Hypothalamus (tissue), 51 donors: Measurements from ENCODE around the gene KLHL30.
"Not testable (repeated sequence)": the region's sequence is repeated elsewhere in the genome, so short reads cannot be mapped to it uniquely, and the experiment has no call there.

Source experiments
- DNase-seq, 51 donors: peaks; one replicate each; lab custom pipeline; 2025; lab: John Stamatoyannopoulos, UW

KLHL30 gene

DNA sequence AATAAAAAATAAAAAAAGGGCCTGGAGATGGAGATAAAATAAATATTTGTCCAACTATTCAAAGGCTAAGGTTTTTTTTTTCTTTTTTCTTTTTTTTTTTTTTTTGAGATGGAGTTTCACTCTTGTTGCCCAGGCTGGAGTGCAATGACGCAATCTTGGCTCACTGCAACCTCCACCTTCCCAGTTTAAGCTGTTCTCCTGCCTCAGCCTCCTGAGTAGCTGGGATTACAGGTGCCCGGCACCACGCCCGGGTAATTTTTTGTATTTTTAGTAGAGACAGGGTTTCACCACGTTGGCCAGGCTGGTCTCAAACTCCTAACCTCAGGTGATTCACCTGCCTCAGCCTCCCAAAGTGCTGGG is 32.6 kb downstream of the KLHL30 start:
- DNase-seq = not testable (repeated sequence)

- DNase-seq = no peak
Observed at GRCh38 chr2:238171575-238172187, 33.2 kb downstream of the KLHL30 start.

- DNase-seq = no peak
Observed at GRCh38 chr2:238172439-238172838, 34.0 kb downstream of the KLHL30 start.

- no peak for DNase-seq
Observed at GRCh38 chr2:238173692-238174091, 35.2 kb downstream of the KLHL30 start.

DNA sequence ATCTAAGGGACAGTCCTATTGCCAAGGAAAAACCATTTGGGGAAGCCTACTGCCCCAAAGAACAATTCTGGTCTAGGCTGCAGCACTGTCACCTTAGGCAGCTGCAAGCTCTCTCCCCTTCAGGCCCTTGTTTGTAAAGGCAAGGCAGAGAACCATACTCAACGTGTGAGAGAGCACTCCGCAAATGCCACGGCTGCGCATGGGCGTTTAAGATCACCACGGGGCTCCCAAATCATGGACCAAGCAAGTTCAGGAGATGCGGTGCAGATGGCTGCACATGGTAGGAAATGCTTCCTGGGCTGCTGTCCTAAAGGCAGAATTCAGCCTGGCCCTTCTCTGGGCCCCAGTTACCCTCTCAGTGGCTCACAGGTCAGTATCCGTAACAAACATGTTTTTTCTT is 35.8 kb downstream of the KLHL30 start:
- no peak for DNase-seq

- no peak for DNase-seq
Observed at GRCh38 chr2:238174701-238175100, 36.2 kb downstream of the KLHL30 start.

- DNase-seq = no peak
Observed at GRCh38 chr2:238176613-238177012, 38.1 kb downstream of the KLHL30 start.

DNA sequence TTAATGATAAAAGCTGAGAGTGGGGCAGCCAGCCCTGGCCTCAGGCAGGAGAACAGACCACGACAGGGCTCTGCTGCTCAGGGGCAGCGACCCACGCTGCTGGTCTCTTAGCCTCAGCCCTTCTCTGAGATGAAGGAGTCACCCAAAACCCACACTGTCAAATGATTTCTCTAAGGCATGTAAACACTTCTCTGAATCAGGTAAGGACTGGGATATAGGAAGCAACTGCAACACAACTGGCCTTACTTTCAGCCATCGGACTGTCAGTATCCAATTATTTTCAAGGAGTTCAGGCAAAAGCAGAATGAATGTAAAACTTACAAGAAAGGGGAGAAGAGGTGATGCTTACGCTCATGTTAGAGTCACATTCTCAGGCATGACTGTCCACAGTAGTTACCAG is 42.1 kb downstream of the KLHL30 start:
- DNase-seq = no peak

DNA sequence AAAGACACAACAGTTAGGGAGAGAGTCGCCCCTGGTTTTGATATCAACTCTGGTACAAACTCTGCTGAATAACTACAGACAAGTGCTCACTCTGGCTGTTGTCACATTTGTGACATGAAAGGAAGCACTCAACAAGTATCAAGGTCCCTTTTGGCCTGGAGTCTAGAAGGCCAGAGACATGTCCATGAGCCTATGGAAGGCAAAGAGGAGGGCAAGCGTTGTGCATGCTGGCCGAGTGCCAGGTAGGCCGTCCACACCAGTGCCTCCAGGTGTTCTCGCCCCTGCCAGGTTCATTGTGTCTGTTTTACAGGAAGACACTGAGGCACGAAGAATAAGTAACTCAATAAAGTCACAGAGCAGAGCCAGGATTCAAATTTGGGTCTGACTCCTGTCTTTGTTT is 43.9 kb downstream of the KLHL30 start:
- no peak for DNase-seq

DNA sequence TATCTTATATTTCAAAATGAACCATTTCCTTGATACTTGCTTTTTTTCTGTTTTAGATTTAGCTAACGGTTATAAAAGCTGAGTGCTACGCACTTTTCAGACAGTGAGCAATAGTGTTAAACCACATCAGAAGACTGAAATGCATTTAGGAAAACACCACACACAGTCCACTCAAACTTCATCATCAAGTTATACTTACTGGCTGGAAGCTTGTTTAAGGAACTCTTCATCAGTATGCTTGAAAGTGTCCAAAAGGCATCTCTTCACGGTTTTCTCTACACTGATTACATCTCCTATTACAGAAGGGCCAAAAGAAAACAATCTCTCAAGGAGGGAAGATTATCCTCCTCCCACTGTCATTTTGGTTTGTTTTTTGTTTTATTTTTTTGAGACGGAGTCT is 45.4 kb downstream of the KLHL30 start:
- DNase-seq = no peak

DNA sequence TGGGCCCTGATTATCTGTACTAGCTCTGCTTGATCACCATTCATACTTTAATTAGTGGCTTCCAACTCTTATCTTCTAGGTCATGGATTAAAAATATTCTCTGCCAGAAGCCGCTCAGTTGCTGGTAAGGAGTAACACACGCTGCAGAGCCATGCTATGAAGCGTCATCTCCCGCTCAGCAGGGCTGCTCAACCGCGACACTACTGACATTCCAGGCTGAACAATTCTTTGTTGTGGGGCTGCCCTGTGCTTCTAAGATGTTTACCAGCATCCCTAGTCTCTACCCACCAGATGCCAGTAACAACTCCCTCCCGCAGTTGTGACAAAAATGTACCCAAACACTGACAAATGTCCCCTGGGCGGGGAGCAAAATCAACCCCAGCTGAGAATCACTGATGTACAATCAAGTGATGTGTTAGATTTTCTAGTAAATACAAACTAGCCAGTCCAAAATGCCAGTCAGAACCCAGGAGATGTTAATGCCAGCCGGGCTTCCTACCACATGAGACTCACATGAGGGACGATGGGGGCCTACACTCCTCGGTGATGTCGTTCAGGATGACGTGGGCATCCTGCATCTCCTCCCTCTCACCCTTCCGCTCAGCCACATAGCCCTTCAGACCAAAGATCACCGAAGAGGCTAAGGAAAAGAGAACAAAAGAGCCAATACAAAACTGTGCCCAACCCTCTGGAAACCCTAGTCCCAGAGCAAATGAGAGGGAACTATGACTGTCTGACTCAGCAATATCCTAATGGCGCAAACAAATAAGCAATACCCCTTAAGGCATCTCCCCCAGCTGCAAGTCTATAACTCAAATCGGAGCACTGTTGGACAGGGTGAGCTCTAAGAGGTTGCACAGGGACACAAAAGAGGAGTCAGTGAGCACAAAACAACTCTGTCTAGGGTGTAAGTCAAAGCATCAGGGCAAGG is 49.4 kb downstream of the KLHL30 start:
- peak in 11 of 51 donors; percentile 9 to 73 (median 29) for DNase-seq

GRCh38 chr2:238190445-238190844 is 52.0 kb downstream of the KLHL30 start:
- DNase-seq = no peak
